CD8-positive, alpha-beta memory T cell (primary cell): ENCODE measurements around the gene SYT3. TPM values are rescaled to one million over a fixed set of nuclear protein-coding genes. Genes with fewer than 3 reads are reported as not detected.

Experiments used
- CTCF ChIA-PET: fragments of 350-600 bp; sonication (Branson Sonifier 250); formaldehyde crosslinking; loops from one replicate; lab custom pipeline; 2021; ENCODE audit warnings: antibody characterized with exemption; lab: Charles Lee
- POLR2A ChIA-PET: fragments of 350-600 bp; sonication (Branson Sonifier 250); formaldehyde crosslinking; loops from one replicate; lab custom pipeline; 2021; ENCODE audit warnings: antibody characterized with exemption; lab: Charles Lee
- DNase-seq, 5 donors: peaks; one replicate each; pipeline versions ENCODE4 v3.0.0 to v3.0.0-alpha.2; 2020 to 2022; ENCODE audit warnings: mixed read lengths in 1 of 5
- H3K27ac ChIP-seq: one replicate; pipeline ENCODE4 v1.7.0; 2013; ENCODE audit warnings: low read depth, mild to moderate bottlenecking, low read length, moderate library complexity
- H3K27me3 ChIP-seq: 2 replicates; pipeline ENCODE4 v1.7.0; 2013; ENCODE audit warnings: low read length, mild to moderate bottlenecking; ENCODE audit not compliant: insufficient read depth, poor library complexity, severe bottlenecking
- H3K36me3 ChIP-seq: 2 replicates; pipeline ENCODE4 v1.7.0; 2013; ENCODE audit warnings: mild to moderate bottlenecking, low read length, moderate library complexity; ENCODE audit not compliant: insufficient read depth
- H3K4me1 ChIP-seq: 2 replicates; pipeline ENCODE4 v1.7.0; 2013; ENCODE audit warnings: mild to moderate bottlenecking, low read length, moderate library complexity; ENCODE audit not compliant: insufficient read depth
- H3K4me3 ChIP-seq: 2 replicates; pipeline ENCODE4 v1.7.0; 2013; ENCODE audit warnings: mild to moderate bottlenecking, low read length
- H3K9me3 ChIP-seq: 2 replicates; pipeline ENCODE4 v1.7.0; 2013; ENCODE audit warnings: mild to moderate bottlenecking, low read length
- H3K27ac Mint-ChIP-seq, 8 donors: one replicate each; pipeline ENCODE4 v1.8.0; 2020 to 2021; ENCODE audit warnings: mixed read lengths in 8 of 8, mild to moderate bottlenecking in 6 of 8, inconsistent platforms in 3 of 8, moderate library complexity in 3 of 8
- H3K27me3 Mint-ChIP-seq, 2 donors: one replicate each; pipeline ENCODE4 v1.8.0; 2020 to 2021; ENCODE audit warnings: mixed read lengths in 2 of 2, mild to moderate bottlenecking in 1 of 2, moderate library complexity in 1 of 2
- H3K36me3 Mint-ChIP-seq, 3 donors: one replicate each; pipeline ENCODE4 v1.8.0; 2020 to 2021; ENCODE audit warnings: mixed read lengths in 3 of 3, inconsistent platforms in 1 of 3, mild to moderate bottlenecking in 1 of 3
- H3K4me1 Mint-ChIP-seq, 3 donors: one replicate each; pipeline ENCODE4 v1.8.0; 2020 to 2021; ENCODE audit warnings: mixed read lengths in 3 of 3, inconsistent platforms in 1 of 3, mild to moderate bottlenecking in 1 of 3
- H3K4me3 Mint-ChIP-seq, 7 donors: one replicate each; pipeline ENCODE4 v1.8.0; 2020 to 2021; ENCODE audit warnings: mixed read lengths in 7 of 7, mild to moderate bottlenecking in 6 of 7, moderate library complexity in 4 of 7, inconsistent platforms in 2 of 7
- H3K9me3 Mint-ChIP-seq, 5 donors: one replicate each; pipeline ENCODE4 v1.8.0; 2020 to 2022; ENCODE audit warnings: mixed read lengths in 5 of 5, mild to moderate bottlenecking in 3 of 5, moderate library complexity in 2 of 5, inconsistent platforms in 1 of 5
- polyA plus RNA-seq: library from polyadenylated mRNA; unstranded; fragments of 300-500 nt; fragmentation: Illumina TruSeq; gene quantifications from one replicate; pipeline ENCODE4 v1.2.3, GENCODE V29; 2021
- total RNA-seq, 2 experiments: library from RNA; stranded (reverse); gene quantifications; one replicate each; pipeline ENCODE4 v1.2.3, GENCODE V29; 2021

The SYT3 gene
- total and polyA plus RNA-seq, 3 experiments from 2014 or later: 0.09 to 0.24 (median 0.11) TPM

- peaks cover 0 to 4% (median 0%) of the 10 kb centered on the region in 5 donors for H3K9me3 Mint-ChIP-seq
- H3K36me3 Mint-ChIP-seq: no peaks in the 10 kb centered on the region
- ChIA-PET CTCF (no interaction called here), POLR2A (no interaction called here)
- Histone ChIP-seq H3K36me3 (no peaks in the 10 kb centered on the region), H3K9me3 (no peaks in the 10 kb centered on the region), H3K27ac (no peak overlapping the region), H3K4me1 (no peaks in the 10 kb centered on the region), H3K27me3 (peaks cover 13% of the 10 kb centered on the region), H3K4me3 (no peak overlapping the region)
- DNase-seq: no peak
- no peak overlapping the region for H3K27ac Mint-ChIP-seq
- H3K4me1 Mint-ChIP-seq: no peaks in the 10 kb centered on the region
- H3K4me3 Mint-ChIP-seq: no peak overlapping the region
- H3K27me3 Mint-ChIP-seq: peaks cover 29 to 45% of the 10 kb centered on the region in 2 donors
Measured at GRCh38 chr19:50666346-50667176, 26.9 kb upstream of the SYT3 start.

GRCh38 chr19:50664204-50664603 is 24.5 kb upstream of the SYT3 start:
- H3K36me3 ChIP-seq: no peaks in the 10 kb centered on the region
- ChIA-PET CTCF (no interaction called here), POLR2A (no interaction called here)
- Mint-ChIP-seq H3K36me3 (no peaks in the 10 kb centered on the region), H3K27me3 (peaks cover 28 to 41% of the 10 kb centered on the region in 2 donors), H3K4me1 (peaks cover 0 to under 1% (median 0%) of the 10 kb centered on the region in 3 donors), H3K9me3 (peaks cover 0 to 10% (median 2%) of the 10 kb centered on the region in 5 donors), H3K4me3 (no peak overlapping the region), H3K27ac (no peak overlapping the region)
- peaks cover 7% of the 10 kb centered on the region for H3K27me3 ChIP-seq
- no peak overlapping the region for H3K27ac ChIP-seq
- no peaks in the 10 kb centered on the region for H3K4me1 ChIP-seq
- H3K4me3 ChIP-seq: no peak overlapping the region
- H3K9me3 ChIP-seq: no peaks in the 10 kb centered on the region
- no peak for DNase-seq

- Mint-ChIP-seq H3K9me3 (peaks cover 0 to 11% (median 4%) of the 10 kb centered on the region in 5 donors), H3K4me1 (peaks cover 2 to 3% (median 3%) of the 10 kb centered on the region in 3 donors), H3K4me3 (no peak overlapping the region), H3K27ac (no peak overlapping the region), H3K27me3 (peaks cover 31 to 41% of the 10 kb centered on the region in 2 donors), H3K36me3 (no peaks in the 10 kb centered on the region)
- CTCF ChIA-PET: no interaction called here
- DNase-seq: no peak
- Histone ChIP-seq H3K4me1 (peaks cover 8% of the 10 kb centered on the region), H3K27ac (no peak overlapping the region), H3K4me3 (no peak overlapping the region), H3K36me3 (no peaks in the 10 kb centered on the region), H3K27me3 (peaks cover 11% of the 10 kb centered on the region), H3K9me3 (no peaks in the 10 kb centered on the region)
- POLR2A ChIA-PET: no interaction called here
Measured at GRCh38 chr19:50663482-50663790, 23.8 kb upstream of the SYT3 start.

- H3K27ac ChIP-seq: no peak overlapping the region
- H3K9me3 ChIP-seq: no peaks in the 10 kb centered on the region
- H3K36me3 ChIP-seq: no peaks in the 10 kb centered on the region
- no peak overlapping the region for H3K27ac Mint-ChIP-seq
- peaks cover 0 to 17% (median 7%) of the 10 kb centered on the region in 5 donors for H3K9me3 Mint-ChIP-seq
- H3K27me3 Mint-ChIP-seq: peaks cover 37 to 47% of the 10 kb centered on the region in 2 donors
- peaks cover 10% of the 10 kb centered on the region for H3K4me1 ChIP-seq
- no peaks in the 10 kb centered on the region for H3K36me3 Mint-ChIP-seq
- no peak overlapping the region for H3K4me3 Mint-ChIP-seq
- no peak overlapping the region for H3K4me3 ChIP-seq
- ChIA-PET POLR2A (no interaction called here), CTCF (no interaction called here)
- no peak for DNase-seq
- H3K27me3 ChIP-seq: peaks cover 13% of the 10 kb centered on the region
- peaks cover 7 to 9% (median 8%) of the 10 kb centered on the region in 3 donors for H3K4me1 Mint-ChIP-seq
Measured at GRCh38 chr19:50662651-50663481, 23.2 kb upstream of the SYT3 start.

- peaks cover 10% of the 10 kb centered on the region for H3K4me1 ChIP-seq
- no peaks in the 10 kb centered on the region for H3K36me3 ChIP-seq
- no peak overlapping the region for H3K4me3 ChIP-seq
- Mint-ChIP-seq H3K27me3 (peaks cover 45 to 56% of the 10 kb centered on the region in 2 donors), H3K27ac (no peak overlapping the region), H3K36me3 (peaks cover 0 to 7% (median 0%) of the 10 kb centered on the region in 3 donors), H3K4me1 (peaks cover 14 to 17% (median 15%) of the 10 kb centered on the region in 3 donors), H3K4me3 (no peak overlapping the region), H3K9me3 (peaks cover 0 to 24% (median 16%) of the 10 kb centered on the region in 5 donors)
- ChIA-PET CTCF (no interaction called here), POLR2A (no interaction called here)
- peaks cover 13% of the 10 kb centered on the region for H3K27me3 ChIP-seq
- no peak overlapping the region for H3K27ac ChIP-seq
- no peak for DNase-seq
- no peaks in the 10 kb centered on the region for H3K9me3 ChIP-seq
Measured at GRCh38 chr19:50661766-50662650, 22.3 kb upstream of the SYT3 start.

- Histone ChIP-seq H3K9me3 (no peaks in the 10 kb centered on the region), H3K36me3 (no peaks in the 10 kb centered on the region), H3K27me3 (peaks cover 8% of the 10 kb centered on the region), H3K4me1 (peaks cover 10% of the 10 kb centered on the region), H3K27ac (no peak overlapping the region), H3K4me3 (no peak overlapping the region)
- Mint-ChIP-seq H3K4me1 (peaks cover 14 to 17% (median 15%) of the 10 kb centered on the region in 3 donors), H3K9me3 (peaks cover 0 to 32% (median 19%) of the 10 kb centered on the region in 5 donors), H3K27ac (no peak overlapping the region), H3K36me3 (peaks cover 0 to 8% (median 0%) of the 10 kb centered on the region in 3 donors), H3K4me3 (peak overlapping the region in 1 of 7 donors; percentile 28), H3K27me3 (peaks cover 52 to 65% of the 10 kb centered on the region in 2 donors)
- POLR2A ChIA-PET: no interaction called here
- CTCF ChIA-PET: no interaction called here
- DNase-seq: no peak
Measured at GRCh38 chr19:50661023-50661422, 21.3 kb upstream of the SYT3 start.

GRCh38 chr19:50660088-50660366 is 20.3 kb upstream of the SYT3 start:
- peaks cover 61 to 72% of the 10 kb centered on the region in 2 donors for H3K27me3 Mint-ChIP-seq
- CTCF ChIA-PET: no interaction called here
- no peak overlapping the region for H3K4me3 Mint-ChIP-seq

More at GRCh38 chr19:50660088-50660366, 20.3 kb upstream of the SYT3 start:
- H3K4me1 Mint-ChIP-seq: peaks cover 14 to 17% (median 15%) of the 10 kb centered on the region in 3 donors
- peaks cover 10% of the 10 kb centered on the region for H3K4me1 ChIP-seq
- no peaks in the 10 kb centered on the region for H3K36me3 ChIP-seq
- H3K9me3 ChIP-seq: no peaks in the 10 kb centered on the region
- POLR2A ChIA-PET: no interaction called here
- H3K27me3 ChIP-seq: peaks cover 13% of the 10 kb centered on the region
- no peak overlapping the region for H3K27ac ChIP-seq
- peaks cover 0 to 40% (median 23%) of the 10 kb centered on the region in 5 donors for H3K9me3 Mint-ChIP-seq
- no peak overlapping the region for H3K4me3 ChIP-seq
- H3K36me3 Mint-ChIP-seq: peaks cover 0 to 8% (median 0%) of the 10 kb centered on the region in 3 donors
- DNase-seq: no peak
- H3K27ac Mint-ChIP-seq: peak overlapping the region in 1 of 8 donors; percentile 8
